Measurements from ENCODE around the gene LILRB3.
A peak's percentile ranks its signal among the peaks of the same experiment; 100 is the strongest.
"Not testable (repeated sequence)": the region's sequence is repeated elsewhere in the genome, so short reads cannot be mapped to it uniquely, and the experiment has no call there.

The LILRB3 gene

DNA sequence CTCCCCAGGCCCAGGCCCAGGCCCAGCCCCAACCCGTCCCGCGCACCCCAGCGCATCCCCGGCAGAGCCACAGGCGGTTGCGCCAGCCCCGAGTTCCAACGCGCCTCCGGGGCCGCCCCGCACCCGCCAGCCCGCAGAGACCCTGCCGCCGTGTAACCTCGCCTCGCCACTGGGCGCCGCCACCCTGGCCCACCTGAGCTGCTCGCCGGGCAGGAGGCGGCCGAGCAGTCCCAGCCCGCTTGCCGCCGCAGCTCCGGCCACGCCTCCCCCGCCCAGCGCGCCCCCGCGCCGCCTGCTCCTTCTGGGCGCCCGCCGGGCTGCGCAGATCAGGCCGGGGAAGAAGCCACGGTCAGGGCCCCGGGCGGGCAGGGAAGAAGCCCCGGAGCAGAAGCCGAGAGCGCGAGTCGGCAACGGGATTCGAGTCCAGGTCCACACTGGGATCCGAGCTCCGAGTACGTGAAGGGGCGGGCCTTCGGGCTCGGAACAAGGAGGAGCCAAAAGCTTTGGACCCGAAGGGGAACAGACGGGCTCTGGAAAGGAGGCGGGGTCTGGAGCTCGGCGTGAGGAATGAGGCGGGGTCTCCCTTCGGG, 33.6 kb downstream of the LILRB3 start, which contains the start of gene MBOAT7:
MBOAT7 (minus strand) TSS at position 436 of the 590 bp plus-strand sequence. CDS start 1,072 bp downstream, outside the sequence.
- DNase-seq = no peak

DNA sequence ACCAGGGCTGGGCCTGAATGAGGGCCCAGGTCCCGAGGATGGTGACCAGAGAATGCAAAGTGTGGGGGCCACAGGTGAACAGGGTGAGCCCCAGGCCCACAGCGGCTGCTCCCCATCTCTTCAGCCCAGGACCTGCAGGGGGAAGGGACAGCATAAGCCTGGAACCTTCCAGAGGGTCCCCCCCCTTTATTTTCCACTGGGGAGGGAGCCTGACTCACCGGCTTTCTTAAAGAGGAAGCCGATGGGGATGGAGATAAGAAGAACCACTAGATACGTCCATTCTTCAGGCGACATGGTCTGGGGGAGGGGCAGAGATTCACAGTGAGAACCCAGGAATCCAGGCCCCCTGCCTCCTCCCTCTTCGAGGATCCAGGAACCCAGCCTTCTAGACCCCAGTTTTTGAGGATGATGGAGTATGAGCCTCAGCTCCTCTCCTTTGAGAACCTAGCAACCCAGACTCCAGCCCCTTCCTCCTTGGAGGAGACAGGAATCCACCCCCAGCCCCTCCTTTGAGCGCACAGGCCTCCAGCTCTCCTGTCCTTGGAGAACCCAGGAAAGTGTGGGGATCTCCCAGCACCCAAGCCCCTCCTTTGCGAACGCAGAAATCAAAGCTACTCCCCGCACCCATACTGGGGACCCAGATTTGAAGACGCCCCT, 34.5 kb downstream of the LILRB3 start:
- no peak for DNase-seq

DNA sequence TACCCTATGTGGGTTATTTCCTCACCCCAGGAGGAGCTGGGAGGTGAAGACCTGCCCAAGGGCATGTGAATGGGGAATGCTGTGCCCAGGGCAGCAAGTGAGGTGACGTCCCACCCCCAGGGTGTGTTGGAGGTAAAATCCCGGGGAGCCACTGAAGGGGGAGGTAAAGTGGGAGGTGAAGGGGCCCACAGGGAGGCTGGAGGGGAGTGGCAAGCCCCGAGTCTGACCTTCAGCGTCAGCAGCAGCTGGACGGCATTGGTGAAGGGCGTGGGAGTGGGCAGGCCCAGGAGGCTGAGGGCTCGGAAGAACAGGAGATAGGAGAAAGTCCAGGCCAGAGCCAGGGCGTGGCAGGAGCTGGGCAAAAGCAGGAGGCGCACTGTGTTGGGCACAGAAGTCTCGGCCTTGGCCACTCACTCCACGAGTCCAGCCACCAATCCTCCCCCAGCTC, 35.8 kb downstream of the LILRB3 start:
- DNase-seq = no peak

DNA sequence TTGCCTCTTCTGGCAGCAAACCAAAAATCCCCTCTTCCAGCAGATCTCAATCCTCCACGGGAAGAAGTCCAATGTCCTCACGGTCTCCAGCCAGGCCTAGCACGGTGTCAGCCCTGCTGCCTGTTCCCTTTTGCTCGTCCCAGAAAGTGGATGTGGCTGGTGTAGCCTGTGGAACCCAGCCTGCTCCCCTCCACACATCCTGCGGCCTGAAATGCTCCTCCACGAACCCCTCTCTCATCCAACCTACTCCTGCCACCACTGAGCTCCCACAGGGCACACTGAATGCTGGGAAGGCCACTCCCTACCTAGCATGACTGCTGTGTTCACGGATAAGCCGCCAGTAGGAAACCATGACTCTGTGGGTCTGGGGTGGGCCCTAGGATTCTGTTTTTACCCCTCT, 36.5 kb downstream of the LILRB3 start:
- DNase-seq = no peak

DNA sequence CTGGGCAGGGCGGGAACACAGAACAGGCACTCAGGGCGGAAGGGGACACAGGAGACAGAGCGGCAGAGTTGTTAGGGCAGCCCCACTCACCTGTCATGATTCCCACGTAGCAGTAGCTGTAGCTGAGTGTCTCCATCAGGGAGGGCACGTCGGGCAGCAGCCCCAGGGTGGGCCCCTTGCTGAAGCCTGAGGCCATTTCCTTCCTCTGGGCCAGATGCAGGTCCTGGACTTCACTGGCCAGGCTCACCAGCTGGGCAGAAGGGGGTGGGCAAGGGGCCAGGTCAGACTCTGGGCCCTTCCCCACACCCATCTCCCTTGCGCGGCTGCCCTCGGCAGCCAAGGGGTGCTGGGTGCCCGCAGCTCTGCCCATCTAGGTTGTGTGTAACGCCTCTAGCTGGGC, 39.4 kb downstream of the LILRB3 start:
- no peak for DNase-seq

DNA sequence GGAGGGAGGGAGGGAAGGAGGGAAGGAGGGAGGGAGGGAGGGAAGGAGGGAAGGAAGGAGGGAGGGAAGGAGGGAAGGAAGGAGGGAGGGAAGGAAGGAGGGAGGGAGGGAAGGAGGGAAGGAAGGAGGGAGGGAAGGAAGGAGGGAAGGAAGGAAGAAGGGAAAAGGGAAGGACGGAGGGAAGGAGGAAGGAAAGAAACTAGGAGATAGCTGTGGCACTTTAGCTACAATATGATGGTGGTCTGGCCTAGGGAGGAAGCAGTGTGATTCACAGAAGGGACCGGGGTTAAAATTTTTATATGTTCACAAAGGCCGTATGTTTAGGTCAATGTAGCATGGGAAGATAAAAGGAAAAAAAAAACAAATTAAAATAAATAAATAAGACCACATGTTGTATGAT, 40.9 kb downstream of the LILRB3 start:
- not testable (repeated sequence) for DNase-seq

DNA sequence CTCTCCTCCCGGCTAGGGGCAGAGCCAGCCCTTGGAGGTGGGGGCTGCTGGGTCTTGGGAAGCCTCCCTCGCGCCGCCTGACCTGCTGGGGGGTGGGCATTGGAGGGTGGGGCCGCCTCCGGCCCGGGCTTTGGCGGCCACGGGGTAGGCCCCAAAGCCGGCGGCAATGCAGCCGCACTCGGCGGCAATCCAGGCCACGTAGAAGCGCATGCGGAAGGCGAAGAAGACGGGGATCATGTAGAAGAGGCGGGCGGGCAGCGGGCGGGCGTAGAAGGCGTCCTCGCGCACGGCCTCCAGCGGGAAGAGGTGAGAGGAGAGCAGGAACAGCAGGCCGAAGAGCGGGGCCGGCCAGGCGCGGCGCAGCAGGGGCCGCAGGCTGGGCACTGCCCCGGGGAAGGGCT, 42.1 kb downstream of the LILRB3 start:
- DNase-seq = no peak

DNA sequence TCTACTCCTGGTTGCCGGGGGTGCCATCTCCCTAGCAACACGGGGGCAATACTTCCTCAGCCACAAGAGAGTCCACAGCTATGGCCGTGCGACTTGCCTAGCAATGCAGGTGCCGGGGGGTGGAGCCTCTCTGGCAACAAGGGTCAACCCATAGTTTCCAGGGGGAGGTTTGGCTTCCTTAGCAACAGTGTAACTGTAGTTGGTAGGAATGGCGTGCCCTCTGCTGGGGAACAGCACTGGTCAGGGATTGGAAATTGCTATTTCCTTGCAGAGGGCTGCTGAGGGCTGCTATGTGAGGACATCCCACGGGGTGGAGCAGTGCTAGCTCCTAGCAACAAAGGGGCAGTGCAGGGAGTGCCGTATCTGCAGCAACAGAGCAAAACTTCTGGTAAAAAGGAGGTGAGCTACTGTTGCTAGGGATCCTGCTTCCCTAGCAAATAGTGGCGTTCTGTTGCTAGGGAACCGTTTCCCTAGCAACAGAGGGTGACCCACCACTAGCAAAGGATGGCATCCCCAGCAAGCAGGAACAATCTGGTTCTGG, 42.8 kb downstream of the LILRB3 start:
- DNase-seq = no peak

DNA sequence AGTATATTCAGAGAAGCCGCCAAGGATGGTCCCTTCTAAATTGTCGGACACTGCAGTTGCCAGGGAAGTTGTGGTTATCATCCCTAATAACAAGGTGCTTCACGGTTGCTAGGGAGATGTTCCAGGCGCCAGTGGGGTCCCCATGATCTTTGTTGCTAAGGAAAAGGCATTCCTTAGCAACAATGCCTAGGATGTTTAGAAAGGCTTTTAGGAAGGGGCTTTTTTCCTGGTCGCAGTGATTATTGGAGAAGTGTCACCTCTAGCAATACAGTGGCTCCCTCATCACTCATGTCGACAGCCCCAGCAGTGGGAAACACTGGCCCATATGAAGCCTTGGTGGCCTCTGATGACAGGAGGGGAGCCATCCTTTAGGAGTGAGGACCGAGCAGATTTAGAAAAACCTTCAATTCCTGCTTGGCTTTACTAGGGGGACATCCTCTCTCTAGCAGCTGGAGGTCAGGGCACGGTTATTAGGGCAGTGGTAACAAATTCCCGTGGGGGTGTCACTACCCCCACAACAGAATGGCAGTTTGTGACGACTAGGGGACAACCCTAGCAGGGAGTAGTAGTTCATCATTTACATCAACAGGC, 43.5 kb downstream of the LILRB3 start:
- DNase-seq = no peak

DNA sequence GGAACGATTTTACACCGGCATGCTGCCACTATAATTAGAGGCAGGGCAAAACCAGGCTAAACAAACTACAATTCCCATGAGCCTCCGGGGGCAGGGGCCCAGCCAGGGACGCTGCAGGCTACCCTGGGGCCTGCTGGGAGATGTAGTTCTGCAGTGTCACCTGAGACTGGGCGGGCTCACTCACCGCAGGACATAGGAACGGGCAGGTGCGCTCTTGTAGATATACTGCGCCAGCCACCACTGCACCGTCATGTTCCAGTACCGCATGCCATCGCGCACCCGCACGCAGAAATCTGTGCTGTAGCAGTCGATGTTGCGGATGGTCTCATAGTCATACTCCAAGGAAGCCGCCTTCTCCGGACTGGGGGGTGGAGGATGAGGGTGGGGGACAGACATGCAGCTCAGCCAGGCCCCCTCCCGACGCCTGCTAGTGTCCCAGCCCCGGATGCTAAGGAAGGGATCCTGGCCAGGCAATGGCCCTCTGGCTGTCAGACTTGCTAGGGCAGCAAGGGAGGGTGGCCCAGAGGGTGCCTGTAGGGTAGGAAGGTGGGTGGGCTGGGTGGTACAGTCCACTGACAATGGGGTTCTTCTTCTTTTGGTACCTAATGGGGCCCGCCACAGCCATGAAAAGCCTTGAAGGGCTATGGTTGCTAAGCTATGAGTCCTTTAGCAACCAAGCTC, 44.1 kb downstream of the LILRB3 start:
- DNase-seq = no peak

DNA sequence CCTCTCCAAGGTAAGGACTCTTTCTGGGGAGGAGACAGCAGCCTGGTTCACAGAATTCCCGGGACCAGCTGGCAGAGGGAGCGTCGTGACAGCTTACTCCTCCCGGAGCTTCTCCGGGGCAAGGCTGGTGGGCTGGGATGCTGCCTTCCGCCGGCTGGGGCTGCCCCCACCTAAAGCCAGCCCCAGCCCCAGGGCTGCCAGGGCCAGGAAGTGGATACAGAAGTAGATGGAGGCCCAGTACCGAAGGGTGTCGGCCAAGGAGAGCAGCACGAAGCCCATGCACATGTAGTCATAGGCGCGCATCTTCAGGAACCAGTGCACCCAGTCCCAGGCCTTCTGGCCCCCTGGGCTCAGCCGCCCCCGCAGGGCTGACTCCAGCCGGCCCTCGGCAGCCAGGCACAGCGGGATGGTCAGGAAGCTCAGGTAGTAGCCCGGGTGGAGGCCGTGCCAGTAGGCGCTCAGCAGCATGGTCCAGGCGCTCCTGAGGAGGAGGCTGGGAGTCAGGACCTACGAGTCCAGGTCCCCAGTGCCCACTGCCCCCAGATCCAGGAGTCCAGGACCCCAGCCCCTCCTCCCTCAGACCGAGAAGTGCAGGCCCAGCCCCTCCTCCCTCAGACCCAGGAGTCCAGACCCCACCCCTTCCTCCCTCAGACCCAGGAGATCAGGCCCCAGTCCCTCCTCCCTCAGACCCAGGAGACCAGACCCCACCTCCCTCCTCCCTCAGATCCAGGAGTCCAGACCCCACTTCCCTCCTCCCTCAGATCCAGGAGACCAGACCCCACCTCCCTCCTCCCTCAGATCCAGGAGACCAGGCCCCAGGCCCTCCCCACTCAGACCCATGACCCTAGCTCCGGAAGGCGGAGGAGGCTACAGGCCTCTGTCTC, 48.6 kb downstream of the LILRB3 start:
- DNase-seq = no peak

DNA sequence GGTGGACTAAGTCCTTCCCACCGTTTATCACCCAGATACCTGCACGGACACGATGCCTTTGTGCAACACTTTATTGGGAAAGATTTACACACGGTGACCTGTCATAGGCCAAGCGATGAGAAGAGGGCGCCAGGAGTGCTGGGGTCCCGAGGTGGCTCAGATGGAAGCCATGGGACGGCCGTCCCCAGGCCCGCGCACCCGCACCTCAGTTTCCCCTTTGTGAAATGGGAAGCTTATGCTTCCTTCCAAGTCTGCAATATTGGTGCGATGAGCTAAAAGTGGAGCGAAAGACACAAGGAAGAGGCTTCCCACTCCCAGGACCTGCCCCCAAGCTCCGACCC, 49.5 kb downstream of the LILRB3 start:
- no peak for DNase-seq

DNA sequence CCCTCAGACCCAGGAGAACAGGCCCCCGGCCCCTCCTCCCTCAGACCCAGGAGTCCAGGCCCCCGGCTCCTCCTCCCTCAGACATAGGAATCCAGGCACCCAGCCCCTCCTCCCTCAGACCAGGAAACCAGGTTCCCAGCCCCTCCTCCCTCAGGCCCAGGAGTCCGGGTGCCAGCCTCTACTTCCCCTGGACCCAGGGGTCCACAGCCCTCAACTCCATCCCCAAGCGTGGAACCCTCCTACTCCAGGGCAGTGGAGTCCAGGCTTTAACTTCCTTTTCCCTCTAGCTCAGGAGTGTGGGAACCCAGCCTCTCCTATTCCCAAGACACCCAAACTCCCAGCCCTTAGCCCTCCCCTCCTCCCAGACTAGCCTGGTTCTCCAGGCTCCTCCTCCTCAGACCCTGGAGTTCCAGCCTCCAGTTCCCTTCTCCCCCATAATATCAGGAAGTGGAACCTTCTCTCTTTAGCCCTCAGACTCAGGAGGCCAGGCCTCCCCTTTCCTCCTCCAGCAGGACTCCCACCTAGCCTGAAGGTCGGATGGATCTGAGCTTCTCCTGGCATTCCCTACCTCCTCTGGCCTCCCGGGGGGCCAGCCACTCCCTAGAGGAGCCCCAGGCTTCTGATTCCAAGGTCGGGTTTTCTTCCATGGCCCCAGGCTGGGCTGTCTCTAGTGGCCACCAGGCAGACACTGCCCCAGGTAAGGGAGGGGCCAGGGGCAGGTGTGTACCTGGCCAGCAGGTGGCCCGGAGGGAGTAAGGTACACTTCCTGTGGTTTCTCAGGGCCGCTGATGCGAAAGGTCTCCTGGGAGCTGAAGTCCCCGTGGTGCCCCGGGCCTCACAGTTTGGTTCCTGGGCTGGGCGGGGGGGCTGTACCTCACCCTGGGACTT, 50.1 kb downstream of the LILRB3 start, which contains the start of gene TMC4:
TMC4 (minus strand) TSS at position 690 of the 888 bp plus-strand sequence; CDS start at position 647, 43 bp downstream.
- no peak for DNase-seq

DNA sequence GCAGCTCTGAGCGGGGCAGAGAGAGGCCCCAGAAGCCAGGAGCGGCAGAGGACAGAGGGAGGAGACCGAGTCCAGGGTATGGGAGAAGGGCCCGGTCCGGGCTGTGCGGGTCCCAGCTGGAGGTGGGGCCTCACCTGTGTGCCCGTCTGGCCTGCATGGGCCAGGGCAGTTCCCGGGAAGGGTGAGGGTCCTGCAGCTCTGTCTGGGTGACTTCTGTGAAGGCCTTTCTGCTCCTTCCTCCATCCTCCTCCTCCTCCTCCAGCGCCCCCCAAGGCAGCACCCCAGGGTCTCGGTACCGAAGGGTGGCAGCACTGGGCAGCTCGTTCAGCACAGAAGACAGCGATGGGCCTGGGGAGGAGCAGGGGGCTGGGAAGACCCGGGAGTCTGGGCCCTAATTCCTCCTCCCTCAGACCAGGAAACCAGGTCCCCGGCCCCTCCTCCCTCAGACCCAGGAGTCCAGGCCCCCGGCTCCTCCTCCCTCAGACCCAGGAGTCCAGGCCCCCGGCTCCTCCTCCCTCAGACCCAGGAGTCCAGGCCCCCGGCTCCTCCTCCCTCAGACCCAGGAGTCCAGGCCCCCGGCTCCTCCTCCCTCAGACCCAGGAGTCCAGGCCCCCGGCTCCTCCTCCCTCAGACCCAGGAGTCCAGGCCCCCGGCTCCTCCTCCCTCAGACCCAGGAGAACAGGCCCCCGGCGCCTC, 50.9 kb downstream of the LILRB3 start:
- not testable (repeated sequence) for DNase-seq

DNA sequence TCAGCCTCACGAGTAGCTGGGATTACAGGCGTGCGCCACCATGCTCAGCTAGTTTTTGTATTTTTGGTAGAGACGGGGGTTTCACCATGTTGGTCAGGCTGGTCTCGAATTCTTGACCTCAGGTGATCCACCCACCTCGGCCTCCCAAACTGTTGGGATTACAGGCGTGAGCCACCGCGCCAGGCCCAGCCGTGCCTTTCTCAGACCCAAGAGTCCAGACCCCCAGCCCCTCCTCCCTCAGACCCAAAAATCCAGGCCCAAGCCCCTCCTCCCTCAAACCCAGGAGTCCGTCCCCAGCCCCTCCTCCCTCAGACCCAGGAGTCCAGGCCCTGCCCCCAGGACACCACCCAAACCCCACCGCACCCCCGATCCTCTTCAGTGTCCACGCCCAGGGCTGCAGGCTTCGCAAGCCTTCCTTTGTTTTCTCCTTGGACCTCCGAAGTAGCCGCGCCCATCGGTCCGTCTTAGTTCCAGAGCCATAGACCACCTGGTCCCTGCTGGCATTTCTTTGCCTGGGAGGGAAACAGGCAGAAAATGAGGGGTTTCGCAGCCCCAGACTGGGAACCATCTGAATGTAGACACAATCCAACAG, 53.6 kb downstream of the LILRB3 start:
- no peak for DNase-seq

DNA sequence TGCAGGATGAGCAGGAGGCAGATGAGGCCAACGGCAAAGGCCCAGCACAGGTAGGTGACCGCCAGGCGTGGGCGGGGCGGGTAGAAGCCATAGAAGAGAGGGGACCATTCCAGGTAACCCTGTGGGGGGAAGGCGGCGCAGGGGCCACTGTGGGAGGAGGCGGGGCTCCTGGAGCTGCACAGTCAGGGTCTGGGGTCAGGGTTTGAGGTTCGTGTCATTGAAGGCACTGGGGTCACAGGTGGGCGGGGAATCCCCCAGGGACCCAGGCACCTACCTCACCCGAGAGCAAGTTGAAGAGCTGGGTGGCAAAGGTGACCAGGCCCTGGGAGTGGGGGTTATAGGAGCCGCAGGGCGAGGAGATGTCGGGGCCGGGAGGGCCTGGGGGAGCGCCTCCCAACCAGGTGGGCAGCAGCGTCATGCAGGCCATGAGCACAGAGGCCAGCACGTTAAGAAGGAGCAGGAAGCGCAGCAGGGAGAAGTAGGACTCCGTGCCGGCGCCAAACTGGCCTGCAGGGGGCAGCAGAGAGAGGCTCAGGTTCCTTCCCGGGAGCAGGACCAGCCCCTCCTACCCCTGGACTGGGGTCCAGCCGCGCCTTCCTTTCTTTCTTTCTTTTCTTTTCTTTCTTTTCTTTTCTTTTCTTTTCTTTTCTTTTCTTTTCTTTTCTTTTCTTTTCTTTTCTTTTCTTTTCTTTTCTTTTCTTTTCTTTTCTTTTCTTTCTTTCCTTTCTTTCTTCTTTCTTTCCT, 54.5 kb downstream of the LILRB3 start:
- peak; percentile 69 for DNase-seq
